HepG2 (cell line): ENCODE data around the gene SIRT7. TPM values are rescaled to one million over a fixed set of nuclear protein-coding genes. Genes with fewer than 3 reads are reported as not detected.

ENCODE experiments used
- AHR ChIP-seq: IDR thresholded peaks from 2 replicates; pipeline ENCODE4 v1.6.1; 2018; ENCODE audit warnings: missing genetic modification reagents, missing compliant biosample characterization
- ARHGAP35 ChIP-seq: sonication (generic); formaldehyde crosslinking; IDR thresholded peaks from 2 replicates; pipeline ENCODE4 v1.9.0; 2022; ENCODE audit warnings: mild to moderate bottlenecking, inconsistent platforms, moderate library complexity, missing genetic modification reagents, borderline replicate concordance
- MTA1 ChIP-seq: sonication (generic); formaldehyde crosslinking; IDR thresholded peaks from 2 replicates; pipeline ENCODE4 v1.4.0; 2020; ENCODE audit warnings: missing genetic modification reagents, mild to moderate bottlenecking, borderline replicate concordance
- PAX8 ChIP-seq: sonication (generic); formaldehyde crosslinking; IDR thresholded peaks from 2 replicates; pipeline ENCODE4 v1.8.0; 2022; ENCODE audit warnings: mild to moderate bottlenecking, missing genetic modification reagents, borderline replicate concordance
- PHF8 ChIP-seq: sonication (generic); formaldehyde crosslinking; IDR thresholded peaks from 2 replicates; pipeline ENCODE4 v1.5.0; 2020; ENCODE audit warnings: missing genetic modification reagents
- SSRP1 ChIP-seq: IDR thresholded peaks from 2 replicates; pipeline ENCODE4 v1.6.1; 2016; ENCODE audit warnings: control low read depth
- STAT6 ChIP-seq: sonication (generic); formaldehyde crosslinking; IDR thresholded peaks from 2 replicates; pipeline ENCODE4 v1.4.0; 2020; ENCODE audit warnings: missing genetic modification reagents, mild to moderate bottlenecking, borderline replicate concordance
- UBTF ChIP-seq: sonication (generic); formaldehyde crosslinking; IDR thresholded peaks from 2 replicates; pipeline ENCODE4 v1.4.0; 2020; ENCODE audit warnings: mild to moderate bottlenecking, missing genetic modification reagents
- ZBTB2 ChIP-seq: sonication (generic); formaldehyde crosslinking; IDR thresholded peaks from 2 replicates; pipeline ENCODE4 v1.8.0; 2022; ENCODE audit warnings: low read depth, missing genetic modification reagents
- ZC3H4 ChIP-seq: sonication (generic); formaldehyde crosslinking; IDR thresholded peaks from 2 replicates; pipeline ENCODE4 v1.4.0; 2020; ENCODE audit warnings: missing genetic modification reagents, borderline replicate concordance
- ZFP82 ChIP-seq: sonication (generic); formaldehyde crosslinking; IDR thresholded peaks from 2 replicates; pipeline ENCODE4 v1.5.1; 2020; ENCODE audit warnings: mild to moderate bottlenecking, missing genetic modification reagents, borderline replicate concordance
- ZNF24 ChIP-seq: fragments of 450-650 bp; IDR thresholded peaks from 2 replicates; pipeline ENCODE4 v1.6.1; 2017; ENCODE audit warnings: antibody characterized with exemption, mild to moderate bottlenecking
- ZNF335 ChIP-seq: sonication (generic); formaldehyde crosslinking; IDR thresholded peaks from 2 replicates; pipeline ENCODE4 v1.4.0; 2020; ENCODE audit warnings: missing genetic modification reagents
- ZSCAN21 ChIP-seq: sonication (generic); formaldehyde crosslinking; IDR thresholded peaks from 2 replicates; pipeline ENCODE4 v1.8.0; 2022; ENCODE audit warnings: mild to moderate bottlenecking, missing genetic modification reagents, moderate library complexity, borderline replicate concordance
- polyA plus RNA-seq, 8 experiments: library from polyadenylated mRNA; depleted of rRNA in 3 of 8; stranded (reverse) in 7 of 8; unstranded in 1 of 8; fragments of >200 nt; fragmentation: Illumina TruSeq in 4 of 8; extraction: Trizol in 4 of 8; gene quantifications; 2 replicates each; pipeline versions ENCODE4 v1.2.1 to v1.2.3, GENCODE V29; 2011 to 2016; ENCODE audit warnings: low read depth in 4 of 8, missing spikeins in 1 of 8, mixed read lengths in 1 of 8; ENCODE audit not compliant: insufficient read depth in 1 of 8
- total RNA-seq, 5 experiments: library from RNA; depleted of rRNA; stranded (reverse); fragments of >200 nt; fragmentation: Illumina TruSeq; extraction: Trizol; gene quantifications; 2 replicates each; pipeline ENCODE4 v1.2.3, GENCODE V29; 2016; ENCODE audit warnings: low read depth in 1 of 5
- TF ChIP-seq, protein P1 (sequence below): sonication (generic); formaldehyde crosslinking; IDR thresholded peaks from 2 replicates; pipeline ENCODE4 v1.5.0; 2020; ENCODE audit warnings: mild to moderate bottlenecking, missing genetic modification reagents, borderline replicate concordance

The SIRT7 gene
- total and polyA plus RNA-seq, 2 of the 13 experiments (the other 11 are each of a cell fraction or from before 2014, with no cell fraction given): 8.3 to 24.8 TPM

DNA sequence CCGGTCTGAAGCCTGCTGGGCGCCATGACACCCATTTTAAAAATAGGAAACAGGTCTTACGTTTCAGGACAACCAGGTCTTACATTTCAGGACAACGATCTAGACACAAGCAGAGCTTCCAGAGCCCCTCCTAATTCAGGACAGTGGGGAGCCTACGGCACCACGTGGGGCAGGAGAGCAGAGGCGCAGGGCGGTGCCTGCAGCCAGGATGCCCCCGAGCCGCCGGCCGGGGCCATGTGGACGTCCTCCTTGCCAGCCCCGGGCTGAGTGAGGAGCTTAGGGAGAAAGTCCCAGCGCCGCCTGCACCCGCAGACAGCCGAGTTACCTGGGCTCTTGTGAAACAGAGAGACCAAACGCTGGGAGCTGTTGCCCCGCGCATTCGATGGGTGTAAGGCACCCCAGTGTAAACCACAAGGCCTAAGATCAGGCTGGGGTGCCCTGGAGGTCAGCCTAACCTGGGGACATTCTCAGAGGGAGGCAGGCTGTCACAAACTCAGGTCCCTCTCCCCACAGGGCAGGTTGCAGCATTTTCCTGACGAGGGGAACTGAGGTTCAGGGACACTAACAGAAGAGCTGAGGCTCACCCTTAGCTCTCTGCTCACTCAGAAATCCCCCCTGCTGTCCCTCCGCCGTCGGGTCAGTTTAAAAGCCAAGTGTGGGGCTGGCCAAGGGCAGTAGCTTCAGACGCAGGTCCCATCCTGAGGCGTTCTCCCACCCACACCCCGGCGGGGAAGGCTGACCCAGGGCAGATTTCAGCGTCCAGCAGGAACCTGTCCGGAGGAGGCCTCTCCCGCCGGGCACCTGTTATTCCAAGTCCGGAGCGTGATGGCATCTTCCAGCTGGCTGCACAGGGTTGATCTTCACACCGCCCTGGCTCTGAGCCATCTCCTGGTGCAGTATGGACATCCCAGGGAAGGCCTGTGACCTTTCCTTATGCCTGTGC lies 44.8 kb upstream of the SIRT7 start (continued):
- TF ChIP-seq STAT6 (CRISPR knock-in tag): no peak
- peak; percentile 71 for TF ChIP-seq UBTF (CRISPR knock-in tag)
- peak; percentile 32; the same call in 1 of the 2 replicates for TF ChIP-seq MTA1 (CRISPR knock-in tag)
- no peak for TF ChIP-seq ARHGAP35
- TF ChIP-seq ZNF335: no peak
- TF ChIP-seq ZBTB2 (CRISPR knock-in tag): no peak
- TF ChIP-seq AHR (CRISPR knock-in tag): no peak
- TF ChIP-seq ZC3H4: peak; percentile 67; the same call in 1 of the 2 replicates
- peak; percentile 35; the same call in 1 of the 2 replicates for TF ChIP-seq PHF8 (CRISPR knock-in tag)
- TF ChIP-seq ZSCAN21 (CRISPR knock-in tag): 0 out of 2 replicates have a peak, but pooled peaks have one; percentile 32
- TF ChIP-seq SSRP1: no peak
- TF ChIP-seq ZNF24: no peak
- TF ChIP-seq, protein P1, sequence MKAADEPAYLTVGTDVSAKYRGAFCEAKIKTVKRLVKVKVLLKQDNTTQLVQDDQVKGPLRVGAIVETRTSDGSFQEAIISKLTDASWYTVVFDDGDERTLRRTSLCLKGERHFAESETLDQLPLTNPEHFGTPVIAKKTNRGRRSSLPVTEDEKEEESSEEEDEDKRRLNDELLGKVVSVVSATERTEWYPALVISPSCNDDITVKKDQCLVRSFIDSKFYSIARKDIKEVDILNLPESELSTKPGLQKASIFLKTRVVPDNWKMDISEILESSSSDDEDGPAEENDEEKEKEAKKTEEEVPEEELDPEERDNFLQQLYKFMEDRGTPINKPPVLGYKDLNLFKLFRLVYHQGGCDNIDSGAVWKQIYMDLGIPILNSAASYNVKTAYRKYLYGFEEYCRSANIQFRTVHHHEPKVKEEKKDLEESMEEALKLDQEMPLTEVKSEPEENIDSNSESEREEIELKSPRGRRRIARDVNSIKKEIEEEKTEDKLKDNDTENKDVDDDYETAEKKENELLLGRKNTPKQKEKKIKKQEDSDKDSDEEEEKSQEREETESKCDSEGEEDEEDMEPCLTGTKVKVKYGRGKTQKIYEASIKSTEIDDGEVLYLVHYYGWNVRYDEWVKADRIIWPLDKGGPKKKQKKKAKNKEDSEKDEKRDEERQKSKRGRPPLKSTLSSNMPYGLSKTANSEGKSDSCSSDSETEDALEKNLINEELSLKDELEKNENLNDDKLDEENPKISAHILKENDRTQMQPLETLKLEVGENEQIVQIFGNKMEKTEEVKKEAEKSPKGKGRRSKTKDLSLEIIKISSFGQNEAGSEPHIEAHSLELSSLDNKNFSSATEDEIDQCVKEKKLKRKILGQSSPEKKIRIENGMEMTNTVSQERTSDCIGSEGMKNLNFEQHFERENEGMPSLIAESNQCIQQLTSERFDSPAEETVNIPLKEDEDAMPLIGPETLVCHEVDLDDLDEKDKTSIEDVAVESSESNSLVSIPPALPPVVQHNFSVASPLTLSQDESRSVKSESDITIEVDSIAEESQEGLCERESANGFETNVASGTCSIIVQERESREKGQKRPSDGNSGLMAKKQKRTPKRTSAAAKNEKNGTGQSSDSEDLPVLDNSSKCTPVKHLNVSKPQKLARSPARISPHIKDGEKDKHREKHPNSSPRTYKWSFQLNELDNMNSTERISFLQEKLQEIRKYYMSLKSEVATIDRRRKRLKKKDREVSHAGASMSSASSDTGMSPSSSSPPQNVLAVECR (CRISPR knock-in tag): no peak
- TF ChIP-seq PAX8 (CRISPR knock-in tag): no peak; the same call in 1 of the 2 replicates
- TF ChIP-seq ZFP82 (CRISPR knock-in tag): no peak
